NCI-H2227 treated with DMSO at 0.1 percent for 48 hours (cell line): Measurements from ENCODE around the gene TECPR2.
"Not testable (repeated sequence)": the region's sequence is repeated elsewhere in the genome, so short reads cannot be mapped to it uniquely, and the experiment has no call there.

ENCODE experiments used
- DNase-seq: peaks from one replicate; lab custom pipeline; 2025; lab: John Stamatoyannopoulos, UW

The TECPR2 gene

DNA sequence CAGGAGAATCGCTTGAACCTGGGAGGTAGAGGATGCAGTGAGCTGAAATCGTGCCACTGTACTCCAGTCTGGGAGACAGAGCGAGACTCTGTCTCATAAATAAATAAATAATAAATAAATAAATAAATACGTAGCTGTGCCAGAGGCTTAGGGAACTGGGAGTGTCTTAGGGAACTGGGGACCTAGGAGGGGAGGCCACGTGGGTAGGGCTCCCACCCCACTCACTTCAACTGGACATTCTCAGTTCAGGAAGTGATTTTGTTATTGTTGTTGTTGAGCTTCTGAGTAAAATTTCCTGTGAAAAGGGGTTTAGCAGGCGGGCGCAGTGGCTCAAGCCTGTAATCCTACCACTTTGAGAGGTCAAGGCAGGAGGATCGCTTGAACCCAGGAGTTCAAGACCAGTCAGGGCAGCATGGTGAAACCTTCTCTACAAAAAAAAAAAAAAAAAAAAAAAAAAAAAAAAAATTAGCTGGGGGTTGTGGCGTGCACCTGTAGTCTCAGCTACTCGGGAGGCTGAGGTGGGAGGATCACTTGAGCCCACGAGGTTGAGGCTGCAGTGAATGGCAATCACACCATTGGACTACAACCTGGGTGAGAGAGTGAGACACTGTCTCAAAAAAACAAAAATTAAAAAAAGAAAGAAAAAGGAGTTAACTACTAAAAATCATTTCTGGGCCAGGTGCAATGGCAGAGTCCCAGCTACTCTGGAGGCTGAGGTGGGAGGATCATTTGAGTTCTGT is 165.9 kb downstream of the TECPR2 start:
- DNase-seq = no peak

DNA sequence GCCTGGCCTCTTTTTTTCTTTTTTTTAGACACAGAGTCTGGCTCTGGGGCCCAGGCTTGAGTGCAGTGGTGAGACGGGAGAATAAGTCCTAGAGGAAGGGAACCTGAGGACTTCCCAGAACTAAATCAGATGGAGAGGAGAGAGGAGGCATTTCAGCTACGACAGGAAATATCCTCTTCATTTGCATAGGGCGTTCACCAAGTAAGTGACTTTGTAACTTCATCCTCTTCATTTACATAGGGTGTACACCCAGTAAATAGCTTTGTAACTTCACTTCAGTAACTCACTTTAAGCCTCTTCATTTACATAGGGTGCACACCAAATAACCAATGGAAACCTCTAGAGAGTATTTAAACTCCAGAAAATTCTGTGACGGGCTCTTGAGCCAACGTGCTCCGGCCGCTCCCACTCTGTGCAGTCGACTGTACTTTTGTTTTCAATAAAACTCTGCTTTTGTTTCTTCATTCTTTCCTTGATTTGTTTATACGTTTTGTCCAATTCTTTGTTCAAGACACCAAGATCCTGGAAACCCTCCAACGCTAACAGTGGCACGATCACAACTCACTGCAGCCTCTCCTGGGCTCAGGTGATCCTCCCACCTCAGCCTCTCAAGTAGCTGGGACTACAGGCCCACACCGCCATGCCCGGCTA is 168.2 kb downstream of the TECPR2 start:
- no peak for DNase-seq

DNA sequence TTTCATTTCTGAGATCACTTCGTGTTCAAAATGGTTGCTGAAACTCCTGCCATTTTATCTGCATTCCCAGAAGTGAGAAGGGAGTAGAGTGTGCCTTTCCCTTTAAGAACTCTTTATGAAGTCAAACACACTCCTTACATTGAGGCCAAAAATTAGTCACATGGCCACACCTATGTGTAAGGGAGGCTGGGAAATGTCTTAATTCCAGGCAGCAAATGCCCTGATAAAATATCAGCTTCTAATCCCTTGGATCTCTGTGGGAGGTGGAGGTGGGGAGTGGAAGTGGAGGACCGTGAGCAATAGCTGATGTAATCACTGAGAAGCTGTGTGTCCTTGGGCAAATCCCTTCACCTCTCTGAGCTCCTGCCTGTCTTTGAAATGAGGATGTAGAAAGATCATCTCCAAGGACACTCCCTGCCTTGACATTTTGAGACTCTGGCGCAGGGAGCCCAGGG is 169.5 kb downstream of the TECPR2 start:
- no peak for DNase-seq

DNA sequence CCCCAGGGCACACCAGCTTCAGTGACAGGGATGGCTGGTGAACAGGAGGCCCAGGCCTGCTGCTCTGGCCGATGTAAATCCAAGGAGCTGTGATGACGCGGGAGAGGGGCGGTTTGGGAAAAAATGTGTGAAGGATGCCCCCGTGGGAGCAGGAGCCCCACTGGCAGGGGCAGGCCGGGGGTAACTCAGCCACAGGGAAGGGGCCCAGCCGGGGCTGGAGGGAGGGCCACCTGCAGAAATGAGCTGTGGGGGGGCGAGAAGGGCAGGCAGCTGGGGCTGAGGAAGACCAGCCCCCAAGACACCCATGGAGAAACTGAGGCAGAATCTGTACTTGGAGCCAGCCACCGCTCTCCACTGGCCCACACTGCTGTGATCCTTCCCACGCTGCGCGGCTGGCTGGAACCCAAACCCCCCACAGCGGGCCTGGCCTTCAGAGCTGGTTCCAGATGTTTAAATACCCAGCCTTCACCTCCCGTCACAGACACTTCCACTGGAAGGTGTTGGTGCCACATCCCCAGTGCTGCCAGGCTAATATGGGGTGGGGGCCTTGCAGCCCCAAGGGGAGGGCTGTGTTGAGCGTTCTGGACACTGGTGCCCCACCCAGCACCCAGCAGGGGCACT is 175.3 kb downstream of the TECPR2 start:
- DNase-seq = no peak

DNA sequence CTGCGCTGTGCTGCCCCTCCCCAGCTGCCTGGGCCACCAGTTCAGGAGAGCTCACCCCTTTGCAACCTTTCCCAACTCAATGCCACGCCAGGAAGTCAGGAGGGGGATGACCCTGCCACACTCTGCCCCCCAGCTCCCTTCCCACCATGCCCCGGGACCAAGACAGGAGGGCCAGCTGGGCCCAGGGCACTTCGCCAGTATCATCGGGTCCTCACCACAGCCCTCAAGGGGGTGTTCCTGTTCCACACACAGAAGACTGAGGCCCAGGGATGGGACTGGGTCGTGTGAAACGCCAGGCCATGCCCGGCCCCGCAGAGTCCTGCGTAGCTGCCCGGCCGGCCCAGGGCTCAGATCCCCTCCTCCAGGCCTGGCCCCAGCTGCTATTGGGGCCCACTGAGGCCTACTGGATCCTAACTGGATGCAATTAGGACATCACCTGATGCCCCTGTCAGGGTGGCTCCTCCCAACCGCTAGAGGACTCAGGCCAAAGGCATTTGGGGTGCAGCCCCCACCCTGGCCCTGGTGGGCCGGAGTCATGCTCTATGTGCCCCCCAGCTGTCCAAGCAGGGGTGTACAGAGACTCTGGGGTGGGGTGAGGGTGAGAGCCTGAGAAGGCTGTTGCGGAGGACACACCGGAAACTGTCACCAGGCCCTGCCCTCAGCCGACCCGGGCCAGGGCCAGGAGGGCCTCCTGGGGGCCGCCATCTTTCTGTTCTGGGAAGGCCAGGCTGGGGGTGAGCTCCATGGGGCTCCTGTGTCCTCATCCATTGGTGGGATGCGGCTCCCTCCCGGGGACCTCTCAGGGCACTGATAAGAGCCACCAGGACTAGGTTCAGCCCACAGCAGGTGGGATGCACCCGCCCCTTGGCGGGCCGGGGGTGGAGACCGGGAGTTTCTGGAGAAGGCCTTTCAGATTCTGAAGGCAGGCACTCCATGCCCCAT is 176.1 kb downstream of the TECPR2 start:
- no peak for DNase-seq

DNA sequence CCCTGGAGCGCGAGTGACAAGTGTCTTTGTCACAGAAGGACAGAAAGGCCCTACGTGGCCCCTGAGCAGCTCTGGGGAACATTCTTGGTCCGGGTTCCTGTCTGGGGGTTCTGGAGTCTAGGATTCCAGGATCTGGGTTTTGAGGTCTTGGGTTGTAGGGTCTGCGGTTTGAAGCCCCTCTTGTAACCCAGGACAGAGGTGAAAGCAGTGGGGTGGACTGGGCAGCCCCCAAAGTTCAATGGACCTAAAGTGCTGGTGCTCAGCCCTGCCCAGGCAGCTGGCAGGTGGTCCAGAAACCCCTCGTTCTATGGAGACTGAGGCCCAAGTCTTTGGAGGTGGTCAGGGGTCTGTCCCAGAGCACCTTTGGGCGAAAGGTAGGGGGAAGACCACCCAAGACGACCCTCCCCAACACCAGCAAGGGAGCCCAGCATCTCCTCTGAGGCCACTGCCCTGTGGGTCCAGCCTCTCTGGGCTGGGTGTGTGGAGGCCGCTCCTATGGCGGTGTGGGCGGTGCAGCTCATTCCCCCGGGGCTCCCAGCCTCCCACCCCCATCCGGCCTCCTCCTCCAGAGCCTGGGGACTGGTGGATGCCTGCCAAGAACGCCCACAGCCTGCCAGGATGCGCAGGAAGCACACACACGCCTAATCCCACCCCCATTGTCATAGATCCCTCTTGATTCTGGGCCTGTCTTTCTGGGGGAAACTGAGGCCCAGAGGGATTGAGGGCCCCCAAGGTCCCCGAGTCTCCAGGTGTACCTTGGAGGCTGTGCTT is 177.0 kb downstream of the TECPR2 start:
- DNase-seq = no peak

DNA sequence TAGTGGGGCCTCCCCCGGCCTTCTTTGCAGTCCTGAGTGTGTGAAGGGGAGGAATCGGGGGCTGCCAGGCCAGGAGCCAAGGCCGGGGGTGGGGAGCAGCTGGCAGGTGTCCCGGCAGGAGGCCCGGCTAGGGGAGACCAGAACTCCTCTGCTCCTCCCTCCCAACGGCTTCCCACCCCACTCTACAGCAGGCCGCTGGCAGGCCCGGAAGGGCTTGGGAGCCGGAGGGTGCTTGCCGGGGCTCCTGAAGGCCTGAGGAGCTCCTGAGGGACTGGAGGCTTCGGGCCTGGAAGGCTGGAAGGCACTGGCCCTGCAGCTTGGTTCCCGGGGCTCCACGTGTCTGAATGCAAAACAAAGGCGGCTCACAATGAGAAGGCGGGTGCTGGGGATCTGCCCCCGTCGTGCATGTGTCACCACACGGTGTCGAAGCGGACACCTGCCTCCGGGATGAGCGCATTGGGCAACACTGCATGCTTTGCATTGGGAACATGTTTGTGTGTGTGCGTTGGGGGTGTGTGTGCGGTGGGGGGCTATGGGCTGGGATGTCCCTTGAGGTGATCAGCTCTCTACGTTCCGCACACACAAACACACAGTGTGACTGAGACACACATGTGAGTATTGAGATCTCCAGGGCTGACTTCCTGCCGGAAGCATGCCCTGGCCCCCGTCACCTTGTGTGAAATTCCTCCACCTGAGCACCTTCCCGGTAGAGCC is 177.7 kb downstream of the TECPR2 start:
- no peak for DNase-seq

DNA sequence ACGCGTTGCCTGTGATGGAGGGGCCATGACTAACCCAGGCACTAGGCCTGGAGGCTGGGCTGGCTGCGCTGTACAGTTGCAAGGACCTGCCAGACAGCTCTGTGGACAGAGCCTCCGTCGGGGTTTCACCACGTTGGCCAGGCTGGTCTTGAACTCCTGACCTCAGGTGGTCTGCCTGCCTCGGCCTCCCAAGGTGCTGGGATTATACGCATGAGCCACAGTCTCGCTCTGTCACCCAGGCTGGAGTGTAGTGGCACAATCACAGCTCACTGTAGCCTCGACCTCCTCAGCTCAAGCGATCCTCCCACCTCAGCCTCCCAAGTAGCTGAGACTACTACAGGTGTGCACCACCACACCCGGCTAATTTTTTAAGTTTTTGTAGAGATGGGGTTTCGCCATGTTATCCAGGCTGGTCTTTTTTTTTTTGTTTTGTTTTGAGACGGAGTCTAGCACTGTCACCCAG is 178.3 kb downstream of the TECPR2 start:
- DNase-seq = not testable (repeated sequence)

DNA sequence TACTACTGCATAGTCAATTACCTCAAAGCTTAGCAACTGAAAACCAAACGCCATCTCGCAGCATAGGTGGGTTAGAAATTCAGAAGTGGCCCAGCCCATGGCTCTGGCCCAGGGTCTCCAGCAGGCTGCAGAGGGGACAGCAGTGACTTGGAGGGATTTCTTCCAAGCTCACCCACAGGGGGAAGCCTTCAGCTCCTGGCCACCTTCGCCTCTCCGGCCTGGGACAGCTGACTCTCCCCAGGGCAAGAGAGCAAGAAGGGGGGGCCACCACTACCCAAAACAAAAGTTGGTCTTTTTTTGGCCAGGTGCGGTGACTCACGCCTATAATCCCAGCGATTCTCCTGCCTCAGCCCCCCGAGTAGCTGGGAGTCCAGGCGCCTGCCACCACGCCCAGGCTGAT is 179.0 kb downstream of the TECPR2 start:
- no peak for DNase-seq

DNA sequence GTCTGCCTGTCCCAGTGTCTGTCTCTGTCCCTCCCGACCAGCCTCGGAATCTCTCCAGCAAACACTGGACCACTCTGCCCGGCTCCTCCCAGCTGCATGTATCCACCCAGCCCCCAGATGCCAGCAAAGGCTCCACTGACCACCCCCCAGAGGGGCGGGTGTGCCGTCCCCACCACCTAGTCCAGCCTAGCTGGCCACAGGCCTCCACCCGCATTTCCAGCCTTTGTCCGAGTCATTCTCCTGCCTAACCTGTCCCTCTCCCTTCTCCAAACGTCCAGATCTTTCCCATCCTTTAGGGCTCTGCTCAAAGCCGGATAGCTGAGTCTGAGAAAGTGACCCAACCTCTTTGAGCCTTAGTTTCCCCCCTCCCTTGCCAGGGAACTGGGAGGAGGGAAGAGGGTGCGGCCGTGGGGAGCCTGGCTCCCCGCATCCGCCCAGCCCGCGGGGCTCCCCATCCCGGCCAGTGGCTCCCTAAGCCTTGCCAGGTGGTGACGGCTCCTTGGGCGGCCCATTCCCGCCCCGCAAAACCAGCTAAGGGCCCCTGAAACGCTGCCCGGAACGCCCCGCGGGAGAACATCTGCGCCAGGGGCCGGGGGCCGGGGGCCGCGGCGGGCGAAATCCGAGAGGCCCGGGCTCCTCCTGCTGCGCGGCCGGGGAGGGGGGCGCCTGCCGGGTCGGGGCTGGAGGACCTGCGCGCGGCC is 181.5 kb downstream of the TECPR2 start:
- DNase-seq = no peak

DNA sequence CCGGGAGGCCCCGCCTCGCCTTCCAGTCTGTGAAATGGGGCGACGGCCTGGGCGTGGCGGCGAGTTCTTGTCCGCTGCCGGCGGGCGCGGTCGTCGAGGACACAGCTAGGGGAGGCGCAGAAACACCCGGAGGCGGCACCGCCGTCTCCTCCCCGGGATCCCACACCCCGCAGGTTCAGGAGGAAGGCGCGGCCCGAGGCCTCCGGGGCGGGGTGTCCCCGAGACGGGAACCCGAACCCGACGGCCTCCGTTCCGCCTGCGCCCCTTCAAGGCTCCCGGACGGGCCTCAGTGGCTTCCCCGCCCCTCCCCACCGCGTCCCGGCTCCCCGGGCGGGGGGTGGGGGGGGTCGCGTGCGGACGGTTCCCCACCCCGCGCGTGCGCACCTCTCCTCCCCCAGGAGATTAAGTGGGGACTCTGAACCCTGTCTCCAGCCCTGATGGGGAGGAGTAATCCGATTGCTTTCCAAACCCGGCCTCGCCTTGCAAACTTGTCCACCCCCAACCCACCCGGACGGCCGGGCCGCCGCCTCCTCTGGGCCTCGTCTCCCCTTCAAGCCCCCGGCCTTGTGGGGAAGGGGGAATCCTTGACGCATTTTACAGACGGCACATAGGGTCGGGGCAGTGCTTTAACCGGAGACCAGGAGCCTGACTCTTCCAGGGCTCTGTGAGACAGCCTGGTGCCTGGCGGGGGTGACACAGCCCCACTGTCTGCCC is 182.2 kb downstream of the TECPR2 start:
- DNase-seq = no peak

DNA sequence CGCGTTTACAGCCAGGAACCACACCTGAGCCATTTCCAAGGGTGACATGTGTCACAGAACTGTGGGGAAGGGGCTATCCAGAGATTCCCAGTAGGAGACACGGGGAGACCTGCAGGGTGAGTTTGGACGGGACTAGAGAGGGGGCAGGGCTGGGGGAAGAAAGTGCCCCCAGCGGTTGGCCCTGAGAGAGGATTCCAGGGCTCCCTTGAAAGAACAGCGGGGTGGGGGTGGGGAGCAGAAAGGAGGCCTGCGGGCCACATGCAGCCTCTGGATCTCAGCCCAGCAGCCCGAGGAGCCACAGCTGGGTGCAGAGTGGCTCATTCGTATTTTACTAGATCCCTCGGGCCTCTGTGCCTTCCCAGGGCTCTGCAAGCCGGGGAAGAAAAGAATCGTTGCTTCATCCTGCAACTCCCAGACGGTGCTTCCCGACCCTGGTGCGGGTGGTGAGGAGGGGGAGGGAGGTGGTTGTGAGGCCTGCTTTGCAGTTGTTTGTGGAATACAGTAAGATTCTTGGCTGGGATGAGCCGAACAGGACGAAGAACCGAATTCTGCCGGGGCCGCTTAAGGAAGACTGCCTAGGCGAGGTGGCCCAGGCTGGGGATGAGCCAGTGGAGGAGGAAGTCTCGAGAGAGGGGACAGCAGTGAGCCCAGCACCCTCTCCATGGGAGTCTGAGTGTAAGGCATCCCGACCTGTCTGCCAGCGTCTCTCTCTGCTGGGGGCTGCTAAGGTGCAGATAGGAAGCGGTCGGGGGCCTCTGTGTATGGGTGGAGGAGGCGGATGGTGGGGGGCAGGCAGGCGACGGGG is 182.9 kb downstream of the TECPR2 start:
- DNase-seq = no peak

DNA sequence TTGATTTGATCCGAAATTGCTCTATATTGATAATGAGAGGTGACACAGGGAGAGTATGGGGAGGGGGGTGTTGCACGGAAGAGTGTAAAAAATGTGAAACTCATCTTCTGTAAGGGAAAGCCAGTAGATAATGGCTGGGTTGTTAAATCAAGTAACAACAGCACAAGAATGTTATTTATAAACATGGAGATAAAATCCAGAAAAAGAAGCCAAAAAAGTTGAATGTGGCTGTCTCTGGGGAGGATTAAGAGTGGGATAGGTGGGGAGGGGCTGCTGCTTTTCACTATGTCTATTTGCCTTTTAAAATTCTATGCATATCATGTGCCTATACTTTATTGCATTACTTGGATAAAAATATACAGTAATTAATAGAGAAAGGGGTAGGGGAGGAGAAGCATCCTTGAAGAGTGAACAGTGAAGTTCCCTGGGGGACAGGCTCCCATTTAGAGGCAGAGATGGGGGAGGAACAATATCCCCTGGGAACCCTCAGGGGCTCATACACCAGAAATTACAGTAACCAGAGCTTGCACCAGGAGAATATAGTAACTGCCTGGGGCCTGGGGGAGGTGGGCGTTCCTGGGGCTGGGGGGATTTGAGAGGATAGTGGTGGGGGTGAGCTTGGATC is 186.0 kb downstream of the TECPR2 start:
- DNase-seq = no peak

DNA sequence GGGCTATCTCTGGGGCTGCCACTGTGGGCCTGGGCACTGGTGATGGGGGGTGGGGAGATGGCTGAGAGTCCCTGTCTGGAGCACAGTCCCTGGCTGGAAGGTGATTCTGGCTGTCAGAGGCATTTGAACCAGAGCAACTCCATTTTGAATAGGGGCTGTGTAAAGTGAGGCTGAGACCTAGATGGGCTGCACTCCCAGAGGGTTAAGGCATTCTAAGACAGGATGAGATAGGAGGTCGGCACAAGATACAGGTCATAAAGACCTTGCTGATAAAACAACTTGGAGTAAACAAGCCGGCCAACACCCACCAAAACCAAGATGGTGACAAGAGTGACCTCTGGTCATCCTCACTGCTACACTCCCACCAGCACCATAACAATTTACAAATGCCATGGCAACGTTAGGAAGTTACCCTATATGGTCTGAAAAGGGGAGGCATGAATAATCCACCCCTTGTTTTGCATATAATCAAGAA is 188.2 kb downstream of the TECPR2 start:
- DNase-seq = not testable (repeated sequence)
